NCI-H1694 (cell line): Measurements from ENCODE around the gene POLR2E.

Experiments
- DNase-seq: peaks from one replicate; lab custom pipeline; 2025; lab: John Stamatoyannopoulos, UW

The POLR2E gene

DNA sequence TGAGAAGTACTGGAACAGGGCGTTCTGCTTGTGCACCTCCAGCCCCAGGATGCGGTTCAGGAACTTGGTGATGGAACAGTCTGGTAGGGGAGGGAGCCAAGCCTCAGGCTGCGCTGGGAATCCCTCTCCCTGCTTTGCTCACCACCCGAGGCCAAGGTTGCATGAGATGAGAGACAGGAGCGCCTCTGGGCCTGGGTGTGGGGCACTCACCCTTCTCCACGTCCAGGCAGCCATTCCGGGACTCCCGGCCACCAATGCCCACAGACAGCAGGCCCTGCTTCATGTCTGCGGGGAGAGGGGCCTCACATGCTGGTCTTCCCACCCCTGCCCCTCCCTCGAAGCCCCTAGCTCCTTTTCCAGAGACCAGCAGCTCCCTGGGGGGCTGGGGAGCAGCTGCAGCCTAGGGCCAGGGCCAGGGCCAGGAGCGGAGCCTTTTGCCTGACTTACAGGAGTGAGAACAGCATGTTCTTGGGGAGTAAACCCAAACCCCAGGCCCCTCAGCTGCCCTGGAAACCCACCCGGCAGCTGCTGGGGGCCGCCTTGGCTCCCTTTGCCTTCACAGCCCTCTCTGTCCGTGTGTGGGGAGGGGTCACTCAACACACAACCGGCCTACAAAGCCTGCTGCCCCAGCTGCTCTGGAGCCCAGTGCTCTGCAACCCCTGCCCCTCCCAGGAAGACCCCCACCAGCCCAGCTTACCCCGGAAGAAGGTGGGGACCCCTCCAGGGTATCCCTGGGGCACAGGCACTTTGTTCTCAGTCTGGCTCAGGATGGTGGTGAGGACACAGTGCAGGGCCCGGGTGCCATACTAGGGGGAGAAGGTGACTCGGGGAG lies 15.8 kb upstream of the POLR2E start:
- no peak for DNase-seq

DNA sequence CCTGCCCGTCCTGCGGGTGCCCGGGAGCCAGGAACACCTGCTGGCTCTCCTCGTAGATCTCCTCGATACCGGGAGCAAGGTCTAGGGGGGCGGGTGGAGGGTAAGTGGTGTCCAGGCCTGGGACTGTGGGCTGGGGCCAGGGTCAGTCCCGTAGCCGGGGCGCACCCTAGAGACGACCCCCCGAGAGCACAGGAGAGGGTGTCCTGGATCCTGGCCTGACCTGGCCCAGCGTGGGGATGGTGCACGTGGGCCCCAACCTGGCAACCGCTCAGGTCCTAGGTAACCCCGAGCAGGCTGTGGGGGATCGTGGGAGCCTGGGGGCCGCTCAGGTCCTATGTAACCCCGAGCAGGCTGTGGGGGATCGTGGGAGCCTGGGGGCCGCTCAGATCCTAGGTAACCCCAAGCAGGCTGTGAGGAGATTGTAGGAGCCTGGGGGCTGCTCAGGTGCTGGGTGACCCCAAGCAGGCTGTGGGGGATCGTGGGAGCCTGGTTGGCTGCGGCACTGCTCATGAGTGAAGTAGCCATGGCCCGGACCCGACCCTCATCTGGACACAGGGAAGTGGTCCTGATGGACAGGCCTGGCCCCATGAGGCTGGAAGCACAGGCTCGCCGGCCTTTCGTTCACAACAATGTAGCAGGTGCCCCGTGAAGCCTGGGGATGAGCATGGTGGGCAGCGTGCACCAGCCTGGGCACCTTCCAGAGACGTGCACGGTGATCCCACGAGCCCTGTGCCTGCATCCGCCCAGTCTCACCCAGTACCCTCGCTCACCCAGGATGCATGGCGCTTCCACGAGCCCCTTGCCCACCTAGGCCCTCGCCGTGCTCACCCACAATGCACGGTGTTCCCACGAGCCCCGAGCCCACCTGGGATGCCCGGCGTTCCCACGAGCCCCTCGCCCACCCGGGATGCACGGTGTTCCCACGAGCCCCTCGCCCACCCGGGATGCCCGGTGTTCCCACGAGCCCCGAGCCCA lies 14.8 kb upstream of the POLR2E start:
- DNase-seq, result no peak

DNA sequence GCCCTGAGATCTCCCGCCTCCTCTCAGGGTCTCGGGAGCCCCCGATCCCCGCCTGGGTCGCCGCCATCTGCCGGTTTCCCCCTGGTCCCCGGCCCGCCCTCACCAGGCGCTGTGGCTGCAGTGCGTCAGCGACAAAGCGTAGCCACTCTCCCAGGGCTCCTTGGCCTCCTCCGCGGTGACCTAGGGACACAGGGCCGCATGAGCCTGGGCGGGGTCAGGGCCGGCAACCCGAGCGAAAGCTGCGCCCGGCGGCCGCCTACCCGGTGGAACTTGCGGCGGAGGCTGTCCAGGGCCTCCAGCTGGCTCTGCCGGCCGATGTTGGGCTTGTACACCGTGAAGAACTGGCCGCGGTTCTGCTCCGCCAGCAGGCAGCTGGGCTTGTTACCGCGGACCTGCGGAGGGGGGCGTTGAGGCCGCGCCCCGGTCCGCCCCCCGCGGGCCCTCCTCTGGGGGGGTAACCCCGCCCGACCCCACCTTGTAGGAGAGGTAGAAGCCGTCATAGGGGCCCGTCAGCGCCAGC lies 13.9 kb upstream of the POLR2E start:
- DNase-seq, result no peak

DNA sequence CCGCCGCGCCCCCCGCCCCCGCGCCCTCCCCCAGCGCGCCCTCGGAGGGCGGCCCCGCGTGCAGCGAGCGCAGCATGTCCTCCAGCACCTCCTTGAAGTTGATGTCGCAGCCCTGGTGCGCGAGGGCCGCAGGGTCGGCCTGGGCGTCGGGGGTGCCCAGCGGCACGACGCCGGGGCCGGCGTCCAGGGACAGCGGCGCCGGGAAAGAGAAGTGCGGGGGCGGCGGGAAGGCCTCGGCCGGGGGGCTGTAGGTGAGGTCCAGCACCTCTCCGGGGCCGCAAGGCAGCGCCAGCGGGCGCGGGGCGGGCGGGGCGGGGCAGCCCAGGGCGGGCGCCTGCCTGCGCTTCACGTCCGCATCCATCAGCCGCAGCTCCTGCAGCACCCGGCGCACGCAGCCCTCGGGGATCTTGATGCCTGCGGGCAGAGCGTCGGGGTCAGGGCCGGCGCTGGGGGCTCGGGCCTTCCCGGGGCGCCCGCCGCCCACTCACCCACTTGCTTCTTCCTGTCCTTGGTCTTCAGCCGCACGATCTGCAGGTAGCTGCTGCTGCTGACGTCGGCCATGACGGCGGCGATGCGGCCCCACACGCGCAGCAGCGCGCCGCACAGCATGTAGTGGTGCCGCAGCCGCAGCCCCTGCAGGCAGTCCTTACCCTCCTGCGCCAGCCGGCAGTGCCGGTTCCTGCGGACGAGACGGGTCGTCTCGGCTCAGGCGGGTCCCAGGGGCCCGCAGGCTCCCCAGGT lies 13.3 kb upstream of the POLR2E start:
- DNase-seq, result no peak

DNA sequence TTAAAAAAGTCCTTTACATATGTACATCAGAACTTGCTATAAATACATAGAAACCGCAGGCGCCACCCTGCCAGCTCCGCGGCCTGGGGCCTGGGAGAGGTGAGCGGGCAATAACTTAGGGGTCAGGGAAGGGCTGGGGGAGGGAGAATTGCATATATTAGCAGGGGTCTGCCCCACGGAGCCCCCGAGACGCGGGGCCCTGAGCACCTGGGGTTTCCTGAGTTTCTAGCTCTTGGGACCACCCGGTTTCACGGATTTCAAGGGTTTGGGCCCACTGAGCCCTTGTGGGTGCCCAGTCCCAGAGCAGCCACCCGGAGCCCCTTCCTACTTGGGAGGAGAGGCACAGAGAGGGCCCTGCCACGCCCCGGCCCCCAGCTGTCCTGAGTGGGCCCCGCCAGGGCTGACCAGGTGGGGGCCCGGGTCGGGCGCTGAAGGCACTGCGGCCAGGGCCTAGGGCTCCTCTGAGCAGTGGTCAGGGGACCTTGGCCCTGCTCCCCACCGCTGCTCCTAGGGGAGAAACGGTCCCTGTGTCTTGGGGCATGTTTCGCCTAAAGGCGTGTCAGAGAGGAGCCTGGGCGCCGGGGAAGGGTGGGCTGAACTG lies 12.6 kb upstream of the POLR2E start:
- no peak for DNase-seq

DNA sequence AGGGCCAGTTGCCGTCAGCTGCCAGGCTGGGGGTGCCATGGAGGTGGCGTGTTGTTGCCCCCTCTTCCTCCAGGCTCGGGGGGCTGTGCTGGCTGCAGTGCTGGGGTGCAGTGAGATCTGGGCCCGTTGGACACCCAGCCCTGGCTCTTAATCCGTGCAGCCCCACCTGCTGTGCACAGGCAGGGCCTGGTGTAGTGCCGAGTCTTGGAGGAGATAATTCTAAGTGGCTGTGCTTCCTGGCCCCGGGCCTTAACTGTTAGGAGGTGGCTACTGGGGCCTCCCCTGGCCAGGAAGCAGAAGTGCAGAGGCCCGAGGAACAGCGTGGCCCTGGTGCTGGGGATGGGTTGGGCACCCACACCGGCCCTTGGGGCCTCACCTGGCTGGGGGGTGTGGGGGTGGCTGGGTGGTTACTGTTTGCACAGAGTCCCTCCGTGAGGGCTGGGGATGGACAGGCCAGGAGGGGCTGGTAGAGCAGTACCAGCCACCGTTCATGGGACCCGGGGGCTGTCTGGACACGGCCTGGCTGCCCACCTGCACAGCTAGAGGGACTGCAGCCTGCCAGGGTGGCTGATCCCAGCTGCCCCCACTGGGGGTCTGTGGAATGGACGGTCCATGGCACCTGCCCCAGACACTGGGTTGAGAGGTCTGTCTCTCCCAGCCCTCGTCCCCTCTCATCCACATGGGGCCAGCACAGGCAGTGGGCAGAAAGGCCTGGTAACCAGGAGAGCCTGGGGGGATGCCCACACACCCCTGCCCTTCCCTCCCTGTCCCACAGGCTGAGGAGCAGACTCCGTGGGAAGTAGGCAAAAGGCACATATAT lies 11.9 kb upstream of the POLR2E start:
- DNase-seq, result no peak

DNA sequence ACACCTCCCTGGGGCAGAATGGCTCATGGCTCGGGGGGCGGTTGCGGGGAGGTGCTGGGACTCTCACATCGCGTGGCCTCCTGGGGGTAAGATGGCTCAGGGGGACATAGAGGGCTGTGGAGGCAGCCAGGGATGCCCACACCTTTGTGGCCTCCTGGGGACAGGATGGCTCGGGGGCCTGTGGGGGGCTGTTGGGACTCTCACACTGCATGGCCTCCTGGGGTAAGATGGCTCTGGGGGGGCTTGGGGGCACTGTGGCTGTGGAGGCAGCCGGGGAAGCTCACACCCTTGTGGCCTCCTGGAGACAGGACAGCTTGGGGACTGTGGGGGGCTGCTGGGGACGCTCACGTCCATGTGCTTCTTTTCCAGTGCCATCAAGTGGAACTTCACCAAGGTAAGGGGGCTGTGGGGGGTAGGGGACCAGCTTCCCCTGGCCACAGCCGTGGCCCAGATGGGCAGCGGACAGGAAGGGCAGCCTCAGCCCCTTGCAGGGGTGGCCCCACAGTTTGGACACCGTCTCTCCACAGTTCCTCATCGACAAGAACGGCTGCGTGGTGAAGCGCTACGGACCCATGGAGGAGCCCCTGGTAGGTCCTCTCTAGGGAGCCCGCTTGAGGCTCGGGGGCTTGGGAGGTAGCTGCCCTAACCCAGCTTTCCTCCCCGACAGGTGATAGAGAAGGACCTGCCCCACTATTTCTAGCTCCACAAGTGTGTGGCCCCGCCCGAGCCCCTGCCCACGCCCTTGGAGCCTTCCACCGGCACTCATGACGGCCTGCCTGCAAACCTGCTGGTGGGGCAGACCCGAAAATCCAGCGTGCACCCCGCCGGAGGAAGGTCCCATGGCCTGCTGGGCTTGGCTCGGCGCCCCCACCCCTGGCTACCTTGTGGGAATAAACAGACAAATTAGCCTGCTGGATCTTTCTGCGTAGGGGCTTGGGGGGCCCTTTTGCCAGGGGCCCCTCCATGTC lies 11.0 kb upstream of the POLR2E start:
- DNase-seq, result no peak

DNA sequence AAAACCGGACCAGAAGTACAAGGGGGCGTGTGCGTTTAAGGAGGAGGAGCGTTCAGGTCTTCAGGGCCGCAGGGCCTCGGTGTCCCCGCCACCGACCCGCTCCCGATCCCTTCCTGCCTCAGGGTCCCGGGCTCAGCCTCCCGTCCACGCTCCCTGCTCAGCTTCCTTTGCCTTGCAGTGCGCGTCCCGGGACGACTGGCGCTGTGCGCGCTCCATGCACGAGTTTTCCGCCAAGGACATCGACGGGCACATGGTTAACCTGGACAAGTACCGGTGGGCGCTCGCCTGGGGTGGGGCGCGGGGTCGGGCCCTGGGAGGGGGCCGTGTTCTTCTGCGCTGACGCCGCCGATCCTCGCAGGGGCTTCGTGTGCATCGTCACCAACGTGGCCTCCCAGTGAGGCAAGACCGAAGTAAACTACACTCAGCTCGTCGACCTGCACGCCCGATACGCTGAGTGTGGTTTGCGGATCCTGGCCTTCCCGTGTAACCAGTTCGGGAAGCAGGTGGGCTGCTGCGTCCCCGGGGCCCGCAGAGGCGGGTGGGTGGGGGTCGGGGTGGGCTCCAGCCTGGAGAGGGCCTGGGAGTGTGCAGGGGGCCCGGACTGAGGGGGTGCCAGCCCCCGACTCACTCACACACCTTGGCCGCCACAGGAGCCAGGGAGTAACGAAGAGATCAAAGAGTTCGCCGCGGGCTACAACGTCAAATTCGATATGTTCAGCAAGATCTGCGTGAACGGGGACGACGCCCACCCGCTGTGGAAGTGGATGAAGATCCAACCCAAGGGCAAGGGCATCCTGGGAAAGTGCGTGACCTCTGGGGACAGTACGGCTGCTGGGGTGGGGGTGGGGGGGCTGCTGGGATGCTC lies 10.1 kb upstream of the POLR2E start:
- no peak for DNase-seq

DNA sequence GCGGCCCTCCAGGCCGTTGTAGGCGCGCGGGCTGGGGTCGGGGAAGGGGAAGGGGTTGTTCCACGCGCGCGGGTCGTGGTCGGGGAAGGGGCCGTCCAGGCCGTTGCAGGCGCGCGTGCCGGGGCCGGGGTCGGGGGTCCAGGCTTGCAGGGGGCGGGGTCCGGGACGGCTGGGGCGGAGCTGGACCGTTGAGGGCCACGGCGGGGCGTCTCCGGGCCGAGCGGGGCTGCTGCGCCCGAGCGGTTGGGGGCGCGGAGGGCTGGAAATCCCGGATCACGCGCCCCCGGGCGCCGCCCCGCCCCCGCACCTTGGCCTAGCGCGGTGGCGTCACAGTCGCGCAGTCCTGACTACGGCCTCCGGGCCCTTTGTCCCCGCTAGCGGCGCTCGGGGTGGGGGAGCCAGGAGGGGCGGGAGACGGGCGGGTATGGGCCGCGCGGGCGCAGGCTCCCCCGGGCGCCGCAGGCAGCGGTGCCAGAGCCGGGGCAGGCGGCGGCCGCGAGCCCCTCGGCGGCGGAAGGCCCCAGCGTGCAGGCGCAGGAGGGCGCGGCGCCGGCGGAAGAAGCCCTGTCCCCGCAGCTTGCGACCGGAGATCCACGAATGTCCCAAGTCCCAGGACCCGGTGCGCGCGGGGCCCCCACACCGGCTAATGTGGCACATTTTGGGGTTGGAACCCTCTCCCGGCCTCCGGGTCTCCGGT lies 9.3 kb upstream of the POLR2E start:
- DNase-seq, result peak; percentile 4

DNA sequence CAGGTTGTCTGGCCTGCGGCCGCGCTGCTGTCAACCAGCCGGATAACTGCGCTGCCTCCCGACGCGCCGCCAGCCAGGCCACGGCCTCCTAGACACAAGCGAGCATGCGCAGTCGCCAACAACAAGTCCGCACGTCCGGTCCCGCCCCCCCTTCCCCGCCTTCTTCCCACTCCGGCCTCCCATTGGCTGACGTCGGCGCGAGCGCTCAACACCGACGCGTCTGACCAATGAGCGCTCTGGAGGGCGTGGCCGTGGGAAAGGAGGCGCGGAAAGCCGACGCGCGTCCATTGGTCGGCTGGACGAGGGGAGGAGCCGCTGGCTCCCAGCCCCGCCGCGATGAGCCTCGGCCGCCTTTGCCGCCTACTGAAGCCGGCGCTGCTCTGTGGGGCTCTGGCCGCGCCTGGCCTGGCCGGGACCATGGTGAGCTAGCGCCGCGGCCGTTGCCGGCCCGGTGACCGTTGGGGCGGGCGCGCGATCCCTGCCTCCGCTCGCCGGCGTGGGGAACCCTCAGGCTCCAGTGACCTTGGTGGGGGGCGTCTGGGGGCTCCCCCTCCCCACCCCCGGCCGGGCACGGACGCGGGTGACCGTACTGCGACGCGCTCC lies 8.6 kb upstream of the POLR2E start, which contains the start of gene GPX4:
GPX4 (plus strand) TSS at position 287 of the 603 bp plus-strand sequence; CDS start at position 337, 50 bp downstream.
- DNase-seq, result peak; percentile 96

DNA sequence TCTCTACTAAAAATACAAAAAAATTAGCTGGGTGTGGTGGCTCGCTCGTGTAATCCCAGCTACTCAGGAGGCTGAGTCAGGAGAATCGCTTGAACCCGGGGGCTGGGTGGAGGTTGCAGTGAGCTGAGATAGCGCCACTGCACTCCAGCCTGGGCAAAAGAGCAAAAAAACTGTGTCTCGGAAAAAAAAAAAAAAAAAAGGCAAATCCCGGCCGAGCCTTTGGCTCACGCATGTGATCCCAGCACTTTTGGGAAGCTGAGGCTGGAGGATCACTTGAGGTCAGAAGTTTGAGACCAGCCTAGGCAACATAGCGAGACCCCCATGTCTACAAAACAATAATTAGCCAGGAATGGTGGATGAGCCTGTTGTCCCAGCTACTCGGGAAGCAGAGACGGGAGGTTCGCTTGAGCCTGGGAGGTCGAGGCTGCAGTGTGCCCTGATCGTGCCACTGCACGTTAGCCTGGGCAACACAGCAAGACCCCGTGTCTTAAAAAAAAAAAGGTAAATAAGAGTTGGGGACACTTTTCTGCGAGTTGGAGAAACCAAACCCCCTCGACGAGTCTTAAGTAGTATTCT lies 8.0 kb upstream of the POLR2E start:
- DNase-seq, result no peak

DNA sequence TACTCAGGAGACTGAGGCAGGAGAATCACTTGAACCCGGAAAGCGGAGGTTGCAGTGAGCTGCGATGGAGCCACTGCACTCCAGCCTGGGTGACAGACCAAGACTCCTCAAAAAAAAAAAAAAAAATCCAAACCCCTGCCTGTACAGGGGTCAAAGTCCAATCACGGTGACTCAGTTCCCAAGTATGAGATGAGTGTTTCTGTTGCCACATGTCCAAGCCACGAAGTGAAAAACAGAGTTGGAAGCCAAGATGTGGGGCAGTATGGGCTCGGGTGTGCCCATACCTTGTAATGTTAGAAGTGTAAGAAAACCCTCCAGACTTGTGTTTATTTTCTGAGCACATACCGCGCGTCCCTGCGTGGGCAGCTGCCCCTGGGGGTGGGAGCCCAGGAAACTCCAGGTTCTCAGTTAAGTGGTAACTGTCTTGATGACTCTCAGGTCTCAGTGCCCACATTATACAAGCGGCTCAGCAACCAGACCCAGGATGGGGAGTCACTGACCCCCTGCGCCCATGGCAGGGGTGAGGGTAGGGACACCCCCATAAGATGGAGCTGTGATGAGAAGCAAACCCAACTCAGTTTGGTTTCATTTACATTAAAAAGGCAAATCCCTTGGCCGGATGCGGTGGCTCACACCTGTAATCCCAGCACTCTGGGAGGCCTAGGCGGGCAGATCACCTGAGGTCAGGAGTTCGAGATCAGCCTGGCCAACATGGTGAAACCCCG lies 7.4 kb upstream of the POLR2E start:
- DNase-seq, result no peak

DNA sequence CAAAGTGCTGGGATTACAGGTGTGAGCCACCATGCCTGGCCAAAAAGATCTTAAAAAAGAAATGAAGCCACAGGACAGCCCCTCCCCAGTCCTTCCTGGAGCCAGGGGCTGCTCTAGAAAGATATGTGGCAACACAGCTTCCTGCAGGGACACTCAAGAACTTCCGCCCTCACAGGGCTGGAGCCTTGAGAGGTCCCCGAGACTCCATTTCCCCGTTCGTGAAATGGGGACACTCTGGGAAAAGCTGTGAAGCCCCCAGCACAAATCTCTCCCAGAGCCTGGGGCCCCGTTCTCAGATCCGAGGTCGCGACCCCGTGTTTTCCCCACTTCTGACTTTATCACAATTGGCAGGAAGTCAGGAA lies 6.1 kb upstream of the POLR2E start:
- no peak for DNase-seq

DNA sequence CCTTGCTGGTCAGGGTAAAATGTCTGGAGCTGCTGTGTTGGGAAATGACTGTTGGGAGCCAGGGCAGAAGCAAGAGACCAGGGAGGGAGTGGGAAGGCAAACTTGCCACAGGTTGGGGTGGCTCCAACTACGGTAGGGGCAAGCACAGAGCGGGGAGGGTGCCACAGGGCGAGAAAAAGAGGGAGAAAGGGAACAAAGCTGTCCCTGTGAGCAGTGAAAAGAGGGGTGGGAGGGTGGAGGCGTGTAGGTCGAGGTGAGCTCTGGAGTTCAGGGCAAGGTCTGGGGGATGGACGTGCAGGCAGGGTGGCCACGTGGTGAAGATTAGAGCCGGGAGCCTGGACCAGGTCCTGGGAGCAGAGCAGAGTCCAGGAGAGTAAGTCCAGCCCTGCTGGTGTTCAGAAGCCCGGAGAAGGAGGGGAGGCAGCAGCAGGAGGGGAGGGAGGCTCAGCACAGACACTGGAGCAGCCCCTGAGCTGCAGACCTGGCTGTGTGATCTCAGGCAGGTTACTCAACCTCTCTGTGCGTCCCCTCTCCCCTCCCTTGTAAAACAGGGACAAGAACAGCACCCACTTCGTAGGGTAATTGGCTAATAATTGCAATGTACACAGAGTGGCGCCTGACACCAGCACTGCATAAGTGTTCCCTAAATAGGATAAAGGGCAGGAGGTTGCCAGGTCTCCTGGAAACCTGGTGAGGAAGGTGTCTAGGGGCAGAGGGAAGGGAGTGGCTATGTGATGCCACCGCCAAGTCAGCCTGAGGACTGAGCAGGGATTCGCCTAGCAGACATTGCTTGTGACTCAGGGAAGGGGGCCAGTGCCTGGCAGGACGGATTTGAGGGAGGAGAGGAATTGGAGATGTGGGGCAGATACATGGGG lies 3.2 kb upstream of the POLR2E start:
- DNase-seq, result no peak

DNA sequence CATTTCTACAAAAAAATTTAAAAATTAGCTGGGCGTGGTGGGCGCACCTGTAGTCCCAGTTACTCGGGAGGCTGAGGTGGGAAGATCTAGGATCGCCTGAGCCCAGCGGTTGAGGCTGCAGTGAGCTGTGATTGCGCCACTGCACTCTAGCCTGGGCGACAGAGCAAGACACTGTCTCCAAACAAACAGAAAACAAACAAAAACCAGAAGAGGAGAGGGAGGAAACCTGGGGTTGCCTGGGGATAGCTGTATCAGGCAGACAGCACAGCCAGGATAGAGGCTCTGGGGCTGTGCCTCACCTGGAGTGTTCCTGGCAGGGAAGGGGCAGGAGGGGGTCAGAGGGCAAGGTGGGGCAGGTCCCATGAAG lies 2.6 kb upstream of the POLR2E start:
- DNase-seq, result no peak

DNA sequence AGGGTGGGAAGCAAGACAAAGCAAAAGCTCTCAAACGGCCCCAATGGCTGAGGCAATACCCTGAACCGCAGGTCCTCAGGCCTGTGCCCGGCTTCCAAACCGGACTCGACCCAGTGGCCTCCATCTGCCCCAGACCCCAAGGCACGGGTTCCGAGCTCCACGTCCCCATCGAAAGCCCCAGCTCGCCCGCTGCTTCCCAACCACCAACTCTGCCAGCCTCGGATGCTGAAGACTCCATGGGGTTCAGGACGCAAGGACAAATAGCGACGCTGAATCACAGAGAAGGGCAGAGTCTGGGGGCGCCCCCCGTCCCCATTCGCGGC lies 559 bp downstream of the POLR2E start:
- DNase-seq, result no peak
